Type B pancreatic cell (in vitro differentiated cells): ENCODE measurements around the gene PDLIM4. TPM values are rescaled to one million over a fixed set of nuclear protein-coding genes. Genes with fewer than 3 reads are reported as not detected.

Experiments used
- DNase-seq: peaks from one replicate; pipeline ENCODE4 v3.0.0; 2021; ENCODE audit warnings: mixed read lengths; ENCODE audit not compliant: unreplicated experiment; ENCODE audit errors: extremely low spot score
- H3K27ac Mint-ChIP-seq: 2 replicates; pipeline ENCODE4 v1.8.0; 2021; ENCODE audit warnings: mild to moderate bottlenecking, mixed read lengths
- H3K27me3 Mint-ChIP-seq: 2 replicates; pipeline ENCODE4 v1.8.0; 2021; ENCODE audit warnings: mixed read lengths
- H3K36me3 Mint-ChIP-seq: 2 replicates; pipeline ENCODE4 v1.8.0; 2021; ENCODE audit warnings: mixed read lengths
- H3K4me1 Mint-ChIP-seq: one replicate; pipeline ENCODE4 v1.8.0; 2021; ENCODE audit warnings: mixed read lengths; ENCODE audit not compliant: unreplicated experiment
- H3K4me3 Mint-ChIP-seq: 2 replicates; pipeline ENCODE4 v1.8.0; 2021; ENCODE audit warnings: mild to moderate bottlenecking, mixed read lengths
- H3K9me3 Mint-ChIP-seq: 2 replicates; pipeline ENCODE4 v1.8.0; 2021; ENCODE audit warnings: mixed read lengths
- total RNA-seq: library from RNA; stranded (reverse); gene quantifications from 2 replicates; pipeline ENCODE4 v1.2.1, GENCODE V29; 2021; ENCODE audit warnings: low replicate concordance
- TF ChIP-seq, protein P1 (sequence below): fragments of 200-600 bp; sonication (generic); conservative IDR thresholded peaks from 2 replicates; pipeline ENCODE4 v1.5.0; 2021; ENCODE audit warnings: antibody characterized with exemption, mild to moderate bottlenecking

Gene PDLIM4
- total RNA-seq, 1 donor from 2014 or later = 43.8 TPM

DNA sequence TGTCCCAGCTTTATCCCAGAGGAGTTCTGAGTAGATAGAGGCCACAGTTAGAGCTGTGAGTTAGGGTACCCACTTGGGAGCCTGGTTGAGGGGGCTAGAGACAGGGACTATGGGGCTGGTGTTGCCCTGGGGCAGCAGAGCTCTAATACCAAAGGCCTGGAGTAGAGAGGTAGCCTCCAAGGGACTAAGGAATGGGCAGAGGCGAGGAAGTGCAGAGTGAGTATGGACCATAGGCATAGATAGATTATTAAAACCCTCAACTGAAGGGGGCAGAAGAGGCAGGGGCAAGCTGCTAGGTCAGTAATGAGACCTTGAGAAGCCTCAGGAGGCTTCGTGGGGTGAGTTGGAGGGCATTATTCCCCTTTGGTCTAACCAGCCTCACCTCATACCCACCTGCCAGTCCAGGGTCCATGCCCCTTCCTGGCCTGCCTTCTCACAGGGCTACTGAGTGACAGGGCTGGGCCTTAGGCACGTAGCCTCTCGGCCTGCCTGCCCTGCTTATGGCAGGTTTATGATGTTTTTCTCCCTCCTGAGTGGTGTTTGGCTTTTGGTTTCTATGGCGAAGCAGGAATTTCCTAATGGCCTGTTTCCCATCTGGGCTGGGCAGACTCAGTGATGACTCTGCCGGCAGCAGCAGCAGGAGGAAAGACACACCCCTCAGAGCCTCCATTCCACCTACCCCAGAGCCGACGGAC lies 8.0 kb downstream of the PDLIM4 start:
- Mint-ChIP-seq H3K4me3 (peak overlapping the region; percentile 41), H3K9me3 (no peaks in the 10 kb centered on the region), H3K27me3 (no peaks in the 10 kb centered on the region), H3K27ac (peak overlapping the region; percentile 96), H3K36me3 (peaks cover 21% of the 10 kb centered on the region), H3K4me1 (peaks cover 41% of the 10 kb centered on the region)
- DNase-seq = peak; percentile 74
- TF ChIP-seq, protein P1, sequence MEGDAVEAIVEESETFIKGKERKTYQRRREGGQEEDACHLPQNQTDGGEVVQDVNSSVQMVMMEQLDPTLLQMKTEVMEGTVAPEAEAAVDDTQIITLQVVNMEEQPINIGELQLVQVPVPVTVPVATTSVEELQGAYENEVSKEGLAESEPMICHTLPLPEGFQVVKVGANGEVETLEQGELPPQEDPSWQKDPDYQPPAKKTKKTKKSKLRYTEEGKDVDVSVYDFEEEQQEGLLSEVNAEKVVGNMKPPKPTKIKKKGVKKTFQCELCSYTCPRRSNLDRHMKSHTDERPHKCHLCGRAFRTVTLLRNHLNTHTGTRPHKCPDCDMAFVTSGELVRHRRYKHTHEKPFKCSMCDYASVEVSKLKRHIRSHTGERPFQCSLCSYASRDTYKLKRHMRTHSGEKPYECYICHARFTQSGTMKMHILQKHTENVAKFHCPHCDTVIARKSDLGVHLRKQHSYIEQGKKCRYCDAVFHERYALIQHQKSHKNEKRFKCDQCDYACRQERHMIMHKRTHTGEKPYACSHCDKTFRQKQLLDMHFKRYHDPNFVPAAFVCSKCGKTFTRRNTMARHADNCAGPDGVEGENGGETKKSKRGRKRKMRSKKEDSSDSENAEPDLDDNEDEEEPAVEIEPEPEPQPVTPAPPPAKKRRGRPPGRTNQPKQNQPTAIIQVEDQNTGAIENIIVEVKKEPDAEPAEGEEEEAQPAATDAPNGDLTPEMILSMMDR = no peak

DNA sequence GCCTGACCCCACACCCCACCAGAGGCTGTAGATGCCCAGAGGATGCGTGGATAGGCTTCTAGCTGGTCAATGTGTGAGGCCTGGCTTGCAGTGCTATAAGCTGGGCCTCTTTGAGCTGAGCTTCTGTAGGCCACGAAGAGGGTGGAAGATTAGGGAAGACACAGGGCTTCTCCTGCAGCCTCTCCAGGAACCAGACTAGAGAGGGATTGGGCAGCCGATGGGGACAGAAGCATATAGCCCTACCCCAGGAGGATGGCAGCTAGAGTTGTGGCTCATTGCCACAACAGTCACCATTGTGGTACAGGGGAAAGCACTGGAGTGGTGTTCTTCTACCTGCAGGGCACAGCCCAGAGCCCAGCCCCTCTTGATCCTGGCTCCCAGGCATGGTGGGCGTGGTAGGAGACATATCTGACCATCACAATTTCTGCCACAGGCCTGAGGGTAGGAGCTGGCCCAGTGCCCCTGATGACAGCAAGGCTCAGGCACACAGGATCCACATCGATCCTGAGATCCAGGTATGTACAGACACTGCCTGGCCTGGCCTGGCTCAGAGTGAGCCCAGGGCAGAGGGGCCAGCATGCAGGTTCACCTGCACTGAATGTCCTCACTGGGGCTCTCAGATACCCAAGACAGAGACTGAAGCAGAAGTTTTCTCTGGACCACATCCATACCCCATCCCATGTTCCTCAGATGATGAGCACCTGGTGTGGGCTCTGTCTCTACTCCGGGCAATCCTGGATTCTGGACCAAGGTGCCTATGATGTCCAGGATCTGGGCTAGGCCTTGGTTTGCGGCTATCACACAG lies 8.7 kb downstream of the PDLIM4 start:
- Mint-ChIP-seq H3K27ac (peak overlapping the region; percentile 96), H3K27me3 (no peaks in the 10 kb centered on the region), H3K9me3 (no peaks in the 10 kb centered on the region), H3K4me1 (peaks cover 37% of the 10 kb centered on the region), H3K36me3 (peaks cover 19% of the 10 kb centered on the region), H3K4me3 (peak overlapping the region; percentile 41)
- peak; percentile 65 for DNase-seq
- TF ChIP-seq, protein P1 = no peak

DNA sequence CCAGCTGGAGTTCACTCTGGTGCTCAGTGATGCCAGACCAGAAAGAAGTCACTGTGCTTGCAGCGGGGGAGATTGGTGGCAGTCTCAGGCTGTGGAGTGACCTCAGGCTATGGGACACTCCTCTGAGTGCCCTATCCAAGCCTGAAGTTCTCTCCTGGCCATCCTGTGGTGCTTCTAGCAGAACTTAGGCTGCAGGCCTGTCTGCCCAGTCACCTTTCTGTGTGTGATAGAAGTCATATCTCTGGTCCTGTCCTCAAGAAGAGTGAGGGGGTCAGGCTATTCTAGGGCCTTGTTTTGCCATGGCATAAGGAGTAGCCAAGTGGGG lies 9.3 kb downstream of the PDLIM4 start:
- no peaks in the 10 kb centered on the region for H3K9me3 Mint-ChIP-seq
- peak overlapping the region; percentile 96 for H3K27ac Mint-ChIP-seq
- H3K4me1 Mint-ChIP-seq = peaks cover 35% of the 10 kb centered on the region

DNA sequence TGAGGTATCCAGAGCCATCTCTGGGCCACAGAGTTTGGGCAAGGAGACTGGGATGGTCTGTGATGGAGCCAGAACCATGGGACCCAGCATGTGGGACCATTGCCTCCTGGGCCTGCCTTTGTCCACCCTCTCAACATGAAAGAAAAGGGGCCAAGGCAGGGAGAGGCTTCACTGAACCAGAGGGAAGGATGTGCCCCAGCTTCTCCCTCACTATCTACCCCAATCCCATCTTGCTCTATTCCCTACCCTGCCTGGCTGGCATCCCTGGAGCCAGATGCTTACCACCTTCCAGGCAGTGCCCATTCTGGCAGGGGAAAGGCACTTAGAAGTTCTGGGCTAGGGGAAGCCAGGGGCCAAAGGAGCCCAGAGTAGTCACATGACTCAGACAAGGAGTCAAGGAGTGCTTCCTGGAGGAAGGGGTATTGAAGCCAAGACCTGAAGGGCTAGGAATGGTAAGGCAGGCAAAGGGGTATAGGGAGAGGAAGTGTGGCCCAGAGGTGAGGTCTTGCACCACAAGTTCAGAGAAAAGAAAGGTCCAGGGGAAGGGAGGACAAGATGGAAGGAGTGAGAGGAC lies 9.8 kb downstream of the PDLIM4 start:
- Mint-ChIP-seq H3K27ac (peak overlapping the region; percentile 96), H3K9me3 (no peaks in the 10 kb centered on the region), H3K4me3 (no peak overlapping the region), H3K27me3 (no peaks in the 10 kb centered on the region), H3K4me1 (peaks cover 32% of the 10 kb centered on the region), H3K36me3 (peaks cover 15% of the 10 kb centered on the region)
- peak; percentile 16 for DNase-seq
- TF ChIP-seq, protein P1 = no peak

More for the DNA sequence above, 9.3 kb downstream of the PDLIM4 start:
- Mint-ChIP-seq H3K4me3 (no peak overlapping the region), H3K27me3 (no peaks in the 10 kb centered on the region), H3K36me3 (peaks cover 16% of the 10 kb centered on the region)
- TF ChIP-seq, protein P1 = no peak
- DNase-seq = peak; percentile 51

DNA sequence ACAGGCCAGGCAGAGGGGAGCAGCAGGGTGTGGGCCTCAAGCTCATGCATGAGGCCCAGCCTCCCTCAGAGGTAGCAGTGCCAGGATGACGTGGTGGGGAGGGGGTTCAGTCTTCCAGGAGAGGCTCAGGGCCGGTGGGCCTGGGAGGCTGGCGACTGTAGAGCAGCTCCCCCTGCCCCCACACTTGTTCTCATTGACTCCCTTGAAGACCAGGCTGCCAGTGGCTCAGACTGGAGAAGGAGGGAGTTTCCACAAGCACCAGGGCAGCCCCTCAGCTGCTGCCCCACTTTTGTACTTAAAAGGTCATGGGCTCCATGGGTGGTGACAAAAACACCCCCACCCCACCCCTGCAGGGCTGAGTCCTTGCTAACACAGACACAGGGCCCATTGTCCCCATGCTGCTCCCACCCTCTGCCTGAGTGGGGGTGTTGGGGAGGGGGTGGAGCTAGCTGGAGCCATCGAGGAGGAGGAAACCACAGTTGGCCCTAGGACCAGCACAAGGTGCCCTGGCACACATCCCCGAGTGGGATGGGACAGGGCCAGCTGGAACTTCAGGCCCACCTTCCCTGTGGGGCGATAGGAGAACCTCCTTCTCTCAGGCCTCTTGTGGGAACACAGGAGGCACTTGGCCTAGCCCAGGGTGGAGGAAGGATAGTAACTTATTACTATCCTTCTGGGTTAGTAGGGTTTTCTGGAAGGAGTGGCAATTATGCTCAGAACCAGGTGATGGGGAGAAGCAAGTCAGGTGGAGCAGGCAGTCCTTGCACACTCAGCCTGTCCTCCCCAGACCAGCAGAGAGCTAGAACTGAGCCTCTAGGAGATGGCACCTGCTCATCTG lies 10.7 kb downstream of the PDLIM4 start:
- Mint-ChIP-seq H3K36me3 (peaks cover 24% of the 10 kb centered on the region), H3K27ac (peak overlapping the region; percentile 96), H3K4me1 (peaks cover 37% of the 10 kb centered on the region), H3K4me3 (no peak overlapping the region), H3K9me3 (no peaks in the 10 kb centered on the region), H3K27me3 (no peaks in the 10 kb centered on the region)
- peak; percentile 66 for DNase-seq
- TF ChIP-seq, protein P1 = no peak
